NCI-H774 (cell line): ENCODE results near the gene FBLN2.
"Not testable (repeated sequence)": the region's sequence is repeated elsewhere in the genome, so short reads cannot be mapped to it uniquely, and the experiment has no call there.

ENCODE experiments used
- DNase-seq: peaks from one replicate; lab custom pipeline; 2025; lab: John Stamatoyannopoulos, UW

FBLN2 gene

DNA sequence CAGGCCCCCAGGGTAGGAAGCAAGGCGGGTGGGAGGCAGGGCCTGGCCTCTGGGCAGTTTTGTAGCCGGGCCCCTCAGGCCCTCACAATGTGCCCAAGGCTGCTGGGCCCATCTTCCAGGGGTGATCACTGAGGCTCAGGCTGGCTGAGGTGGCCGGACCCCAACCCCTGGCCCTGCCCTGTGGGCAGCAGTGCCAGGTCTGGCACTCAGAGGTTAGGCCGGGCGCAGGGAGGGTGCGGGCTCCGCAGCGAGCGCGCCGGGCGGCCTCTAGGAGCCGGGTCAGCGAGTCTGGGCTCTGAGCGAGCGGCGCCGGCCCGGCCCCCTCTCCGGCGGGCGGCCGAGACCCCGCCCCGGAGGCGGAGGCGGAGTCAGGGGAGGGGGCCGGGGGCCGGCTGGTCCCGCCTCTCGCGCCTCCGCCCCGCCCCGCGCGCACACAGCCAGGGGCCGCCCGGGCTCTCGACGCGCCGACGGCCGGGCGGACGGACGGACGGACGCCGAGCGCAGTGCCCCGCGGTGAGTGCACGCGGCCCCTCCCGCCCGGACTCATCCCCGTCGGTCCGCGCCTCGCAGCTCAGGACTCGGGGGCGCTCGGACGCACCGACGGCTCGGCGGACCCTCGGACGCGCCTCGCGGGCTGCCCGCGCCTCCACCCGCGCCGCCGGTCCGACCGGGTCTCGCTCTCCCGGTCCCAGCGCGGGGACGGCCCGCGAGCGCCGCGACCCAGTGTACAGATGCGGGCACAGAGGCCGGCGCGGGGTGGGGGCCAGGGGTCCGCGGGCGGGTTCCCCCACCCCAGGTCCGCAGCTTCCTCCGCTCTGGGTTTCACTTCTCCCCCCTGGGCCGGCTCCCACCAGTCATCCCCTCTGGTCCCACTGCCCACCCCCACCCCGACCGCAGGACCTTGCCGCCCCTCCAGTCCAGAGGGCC is at the start of gene FBLN2:
Gene FBLN2 (plus strand): TSS at position 430 of the 927 bp plus-strand sequence. CDS start 21,231 bp downstream, outside the sequence.
- DNase-seq = no peak

- not testable (repeated sequence) for DNase-seq
Observed at GRCh38 chr3:13499246-13499645, 49.7 kb upstream of the FBLN2 start.

DNA sequence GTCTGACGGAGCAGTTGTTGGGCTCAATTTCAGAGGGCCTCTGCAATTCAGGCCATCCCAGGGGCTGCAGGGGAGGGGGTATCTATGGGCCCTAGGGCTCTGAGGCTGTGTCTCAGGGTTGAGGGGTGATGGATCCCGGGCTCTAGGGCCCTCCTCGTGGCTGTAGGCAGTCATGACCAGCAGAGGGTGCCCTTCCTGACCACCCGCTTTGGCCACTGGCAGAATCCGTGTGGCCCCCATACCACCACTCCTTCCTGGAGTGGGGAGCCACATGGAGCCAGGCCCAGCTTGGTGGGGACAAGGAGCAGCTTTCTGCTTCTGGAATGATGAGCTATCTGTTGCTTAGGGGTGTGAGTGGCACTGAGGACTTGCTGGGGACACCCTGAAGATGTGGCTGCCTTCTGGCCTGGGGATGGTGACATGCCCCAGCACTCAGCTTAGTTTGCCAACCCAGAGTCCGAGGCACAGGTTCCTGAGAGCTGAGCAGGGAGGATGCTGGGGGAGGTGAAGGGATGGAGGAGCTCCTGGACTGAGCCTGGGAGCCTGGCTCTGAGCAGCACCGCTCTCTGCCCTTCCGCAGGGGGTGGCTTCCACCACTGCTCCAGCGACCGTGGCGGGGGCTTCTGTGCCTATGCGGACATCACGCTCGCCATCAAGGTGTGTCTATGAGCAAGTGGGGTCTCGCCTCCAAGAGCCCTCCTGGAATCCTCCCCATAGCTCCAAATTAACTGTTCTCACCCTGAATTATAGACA is 48.6 kb upstream of the FBLN2 start:
- DNase-seq = no peak

DNA sequence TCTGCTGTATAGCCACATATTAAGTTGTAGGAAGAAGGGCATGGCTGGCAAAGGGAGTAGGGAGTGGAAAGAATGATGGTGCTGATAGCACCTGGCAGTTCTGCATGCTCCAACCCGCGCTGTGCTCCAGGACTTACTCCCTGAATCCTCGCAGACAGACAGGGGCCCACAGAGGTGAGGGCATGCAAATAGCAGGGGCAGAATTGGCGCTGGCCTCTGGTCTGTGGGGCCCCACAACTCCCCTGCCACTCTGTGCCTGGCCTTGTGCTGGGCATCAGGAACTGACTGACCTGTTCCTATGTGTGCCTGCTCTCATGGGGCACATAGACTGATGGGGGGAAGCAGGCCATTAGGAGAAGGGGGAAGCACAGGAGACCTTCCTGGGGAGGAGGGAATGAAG is 47.9 kb upstream of the FBLN2 start:
- no peak for DNase-seq

GRCh38 chr3:13501521-13501920 is 47.4 kb upstream of the FBLN2 start:
- DNase-seq = no peak

GRCh38 chr3:13501958-13502790 is 46.8 kb upstream of the FBLN2 start:
- DNase-seq = no peak

- DNase-seq = no peak
Observed at GRCh38 chr3:13502791-13503060, 46.2 kb upstream of the FBLN2 start.

DNA sequence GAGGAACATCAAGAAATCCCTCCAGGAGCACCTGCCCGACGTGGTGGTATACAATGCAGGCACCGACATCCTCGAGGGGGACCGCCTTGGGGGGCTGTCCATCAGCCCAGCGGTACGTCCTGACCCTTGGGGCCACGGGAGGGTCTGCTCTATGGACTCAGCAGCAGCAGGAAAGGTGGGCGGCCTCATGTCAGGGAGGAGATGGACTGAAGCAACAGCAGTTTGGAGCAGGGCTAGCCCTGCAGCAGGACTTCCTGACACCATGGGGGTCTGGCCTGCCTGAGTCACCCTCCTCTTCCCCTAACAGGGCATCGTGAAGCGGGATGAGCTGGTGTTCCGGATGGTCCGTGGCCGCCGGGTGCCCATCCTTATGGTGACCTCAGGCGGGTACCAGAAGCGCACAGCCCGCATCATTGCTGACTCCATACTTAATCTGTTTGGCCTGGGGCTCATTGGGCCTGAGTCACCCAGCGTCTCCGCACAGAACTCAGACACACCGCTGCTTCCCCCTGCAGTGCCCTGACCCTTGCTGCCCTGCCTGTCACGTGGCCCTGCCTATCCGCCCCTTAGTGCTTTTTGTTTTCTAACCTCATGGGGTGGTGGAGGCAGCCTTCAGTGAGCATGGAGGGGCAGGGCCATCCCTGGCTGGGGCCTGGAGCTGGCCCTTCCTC is 44.6 kb upstream of the FBLN2 start:
- no peak for DNase-seq

- no peak for DNase-seq
Observed at GRCh38 chr3:13505147-13506130, 43.5 kb upstream of the FBLN2 start.

DNA sequence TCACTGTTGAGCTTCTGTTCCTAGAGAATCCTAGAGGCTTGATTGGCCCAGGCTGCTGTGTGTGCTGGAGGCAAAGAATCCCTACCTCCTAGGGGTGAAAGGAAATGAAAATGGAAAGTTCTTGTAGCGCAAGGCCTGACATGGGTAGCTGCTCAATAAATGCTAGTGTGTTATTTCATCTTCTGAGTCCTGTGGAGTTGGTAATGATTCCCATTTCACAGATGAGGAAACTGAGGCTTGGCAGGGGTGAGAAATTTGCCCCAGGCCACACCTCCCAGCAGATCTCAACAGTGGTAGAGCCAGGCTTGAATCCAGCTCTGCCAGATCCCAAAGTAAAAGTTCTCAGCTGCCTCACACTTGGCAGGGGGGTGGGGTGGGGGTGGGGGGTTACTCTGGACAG is 42.7 kb upstream of the FBLN2 start:
- DNase-seq = no peak

DNA sequence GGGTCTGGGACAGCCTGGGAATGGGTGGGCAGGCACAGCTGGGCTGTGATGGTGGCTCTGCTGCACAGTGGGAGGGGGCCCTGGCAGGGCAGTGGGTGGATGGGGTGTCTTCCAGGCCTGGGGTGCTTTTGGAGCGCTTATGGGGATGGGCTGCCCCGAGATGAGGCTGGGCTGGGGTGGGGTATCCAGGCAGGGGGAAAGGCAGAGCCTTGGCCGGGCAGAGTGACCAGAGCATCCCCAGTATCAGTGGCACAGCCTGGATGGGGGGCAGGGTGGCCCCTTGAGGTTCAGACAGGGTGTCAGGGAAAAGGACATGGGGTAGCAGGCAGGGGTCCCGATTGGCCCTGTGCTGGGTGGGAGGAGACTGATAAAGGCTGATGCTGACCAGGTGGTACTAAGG is 42.2 kb upstream of the FBLN2 start:
- no peak for DNase-seq

DNA sequence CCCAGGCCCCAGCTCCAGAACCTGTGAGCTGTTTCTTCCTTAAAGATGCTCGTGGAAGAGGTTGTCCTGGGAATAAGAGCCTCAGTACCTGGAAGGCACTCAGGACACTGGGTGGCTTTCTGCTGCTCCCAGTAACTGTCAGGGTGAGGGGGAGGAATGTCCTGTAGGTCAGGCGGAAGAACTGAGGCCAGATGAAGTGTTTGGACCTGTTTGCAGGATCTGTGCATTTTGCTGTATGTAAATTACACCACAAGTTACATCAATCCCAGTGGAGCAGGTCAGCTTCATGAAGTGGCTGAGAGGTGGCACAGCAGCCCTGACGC is 41.7 kb upstream of the FBLN2 start:
- no peak for DNase-seq

GRCh38 chr3:13507570-13508339 is 41.2 kb upstream of the FBLN2 start:
- DNase-seq = no peak

DNA sequence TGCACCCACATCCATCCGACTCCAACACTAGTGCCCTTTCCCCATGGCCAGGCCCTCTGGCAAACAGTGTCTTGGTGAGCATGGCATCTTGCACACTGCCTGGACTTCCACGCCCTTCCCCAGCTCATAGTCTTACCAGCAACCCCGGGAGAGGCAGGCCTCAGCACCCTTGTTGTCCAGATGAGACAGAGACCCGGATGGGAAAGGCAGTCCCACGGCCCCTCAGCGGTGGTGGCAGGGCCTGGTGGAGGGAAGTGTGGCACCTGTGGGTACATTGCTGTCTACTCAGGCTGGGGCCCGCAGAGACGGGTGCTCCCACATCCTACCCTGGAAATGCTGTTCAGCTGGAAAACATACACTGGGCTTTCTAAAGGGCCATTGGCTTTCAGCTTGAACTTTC is 40.4 kb upstream of the FBLN2 start:
- no peak for DNase-seq

GRCh38 chr3:13509059-13509815 is 39.7 kb upstream of the FBLN2 start:
- no peak for DNase-seq

GRCh38 chr3:13509816-13510192 is 39.1 kb upstream of the FBLN2 start:
- DNase-seq = no peak

GRCh38 chr3:13512451-13512850 is 36.5 kb upstream of the FBLN2 start:
- no peak for DNase-seq

GRCh38 chr3:13513051-13513912 is 35.6 kb upstream of the FBLN2 start:
- DNase-seq = no peak
